ENCODE measurements around the gene ZFYVE26.

ZFYVE26 gene

DNA sequence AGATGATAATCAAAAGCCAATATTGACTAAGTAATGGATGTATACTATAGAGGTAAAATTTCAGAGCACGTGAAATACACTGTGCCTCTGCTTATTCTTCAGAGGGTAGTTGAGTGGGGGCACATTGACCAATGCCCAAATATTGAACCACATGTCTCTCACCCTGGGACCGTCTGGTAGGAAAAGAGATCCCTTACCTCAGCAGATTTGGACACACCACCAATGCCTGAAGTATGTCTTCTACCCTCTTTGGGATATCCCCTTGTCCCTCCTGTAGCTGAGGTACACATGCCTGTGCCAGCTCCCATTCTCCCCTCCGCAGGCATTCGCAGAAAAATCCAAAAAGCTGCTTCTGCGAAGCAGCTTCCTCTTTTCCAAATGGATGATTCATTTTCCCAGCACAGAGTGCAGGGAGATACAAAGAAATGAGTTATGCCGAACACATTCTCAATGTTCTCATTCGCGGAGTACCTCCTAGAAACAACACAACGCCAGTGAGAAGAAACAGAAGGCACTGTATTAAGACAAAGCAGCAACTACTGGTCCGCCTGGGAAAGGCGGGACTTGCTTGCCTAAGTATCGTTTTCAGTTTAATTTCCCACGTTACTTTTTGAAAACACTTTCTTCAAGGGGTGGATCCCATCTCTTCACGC, 691 bp downstream of the ZFYVE26 start:
- DNase-seq, result peak; percentile 5

DNA sequence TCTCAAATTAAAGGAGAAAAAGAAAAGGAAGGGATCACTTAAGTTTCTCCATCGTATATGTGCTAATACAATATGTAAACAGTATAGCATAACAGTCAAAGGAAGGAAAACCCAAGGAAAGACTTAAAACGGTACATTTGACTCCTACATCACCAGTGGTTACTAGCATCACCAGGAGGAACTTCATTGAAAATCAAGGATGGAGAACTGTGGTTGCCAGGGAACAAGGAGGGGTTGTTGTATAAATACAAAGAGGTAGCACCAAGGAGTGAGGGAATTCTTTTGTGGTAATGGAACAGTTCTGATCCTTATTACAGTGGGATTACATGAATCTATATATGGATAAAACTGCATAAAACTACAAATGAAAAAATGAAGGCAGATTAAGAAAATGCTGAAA, 1.6 kb downstream of the ZFYVE26 start:
- DNase-seq, result no peak

- DNase-seq, result no peak
Observed at GRCh38 chr14:67806246-67806645, 10.1 kb downstream of the ZFYVE26 start.

DNA sequence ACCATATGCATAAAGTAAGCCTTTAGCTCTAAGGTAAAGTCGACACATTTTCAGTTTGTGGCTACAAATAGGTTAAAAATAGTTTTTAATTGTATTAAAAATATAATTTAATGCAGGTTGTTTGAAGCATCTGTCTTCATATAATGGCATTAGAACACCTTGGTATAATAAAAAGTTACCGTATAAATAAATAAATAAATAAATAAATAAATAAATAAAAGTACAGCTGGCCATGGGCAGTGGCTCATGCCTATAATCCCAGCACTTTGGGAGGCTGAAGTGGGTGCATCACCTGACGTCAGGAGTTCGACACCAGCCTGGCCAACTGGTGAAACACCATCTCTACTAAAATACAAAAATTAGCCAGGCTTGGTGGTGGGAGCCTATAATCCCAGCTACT, 15.6 kb downstream of the ZFYVE26 start:
- no peak for DNase-seq

- no peak for DNase-seq
Observed at GRCh38 chr14:67798731-67799130, 17.7 kb downstream of the ZFYVE26 start.

DNA sequence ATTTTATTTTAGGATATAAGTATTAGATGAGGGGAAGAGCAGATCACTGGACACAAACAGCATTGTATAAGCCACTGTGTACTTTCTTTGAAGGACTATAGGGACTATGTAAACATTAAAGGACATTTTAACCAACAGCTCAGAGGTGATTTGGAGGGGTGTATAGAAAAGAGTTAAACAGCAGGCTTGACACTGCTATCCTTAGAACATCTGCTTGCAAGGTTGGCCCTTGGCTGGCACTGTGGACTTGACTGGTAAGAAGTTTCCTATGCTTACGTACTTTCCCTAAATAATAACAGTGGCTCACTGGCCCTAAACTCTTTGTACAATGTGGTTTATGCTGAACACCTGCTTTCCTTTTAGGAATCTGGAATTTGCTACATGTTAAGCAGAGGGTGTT, 28.7 kb downstream of the ZFYVE26 start:
- no peak for DNase-seq

DNA sequence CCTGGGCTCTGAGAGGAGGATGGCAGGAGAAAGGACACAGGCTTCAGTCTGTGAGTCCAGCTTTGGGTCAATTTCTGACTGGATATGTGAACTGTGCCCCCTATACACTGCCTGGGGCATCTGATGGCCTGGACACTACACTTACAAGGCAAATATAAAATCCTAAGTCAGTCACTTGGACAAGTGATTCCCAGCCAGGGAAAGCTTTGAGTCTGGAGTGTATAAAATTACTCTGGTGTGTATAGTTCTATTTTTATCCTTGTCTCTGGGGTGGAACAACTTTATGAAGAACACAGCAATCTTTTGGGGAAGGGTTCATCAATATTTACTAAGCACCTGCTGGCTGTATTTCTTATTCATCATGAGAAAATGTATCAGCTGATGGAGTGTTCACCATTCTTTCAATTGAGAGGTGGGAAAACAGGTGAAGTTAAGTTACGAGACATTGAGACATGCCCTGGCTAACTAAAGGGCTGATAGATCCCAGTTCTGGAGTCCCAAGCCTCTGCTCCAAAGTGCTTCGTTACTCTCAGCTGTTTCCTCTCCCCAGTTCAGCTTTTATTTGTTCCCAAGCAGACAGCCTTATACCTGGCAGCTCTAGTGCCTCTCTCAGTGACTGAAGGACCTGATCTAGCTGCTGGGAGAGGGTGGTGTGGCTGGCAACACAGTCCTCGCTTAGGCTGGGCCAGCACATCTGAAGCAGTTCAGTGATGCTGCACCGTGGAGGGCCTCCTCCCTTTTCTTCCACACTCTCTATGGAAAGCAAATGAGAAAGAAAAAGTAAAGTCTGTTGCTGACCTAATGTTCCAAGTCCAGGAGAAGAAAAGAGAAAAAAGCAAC, 30.9 kb downstream of the ZFYVE26 start:
- no peak for DNase-seq

- no peak for DNase-seq
Observed at GRCh38 chr14:67784244-67784823, 32.1 kb downstream of the ZFYVE26 start.

DNA sequence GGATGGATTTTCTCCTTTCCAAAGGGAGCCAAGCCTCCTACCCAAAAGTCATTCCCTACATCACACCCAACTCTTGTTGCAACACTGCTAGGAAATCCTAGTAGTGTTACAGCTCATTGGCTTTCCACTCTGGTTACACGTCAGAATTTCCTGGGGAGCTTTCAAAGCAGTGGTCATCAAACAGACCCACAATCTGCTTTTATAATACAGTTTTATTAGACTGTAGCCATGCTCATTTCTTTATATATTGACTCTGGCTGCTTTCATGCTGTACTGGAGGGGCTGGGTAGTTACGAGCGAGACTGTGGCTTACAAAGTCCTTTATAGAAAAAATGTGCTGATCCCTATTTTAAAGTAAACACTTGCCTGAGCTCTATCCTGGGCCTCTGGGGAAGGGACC, 34.3 kb downstream of the ZFYVE26 start:
- DNase-seq, result no peak

GRCh38 chr14:67778792-67779191, 37.6 kb downstream of the ZFYVE26 start:
- no peak for DNase-seq

DNA sequence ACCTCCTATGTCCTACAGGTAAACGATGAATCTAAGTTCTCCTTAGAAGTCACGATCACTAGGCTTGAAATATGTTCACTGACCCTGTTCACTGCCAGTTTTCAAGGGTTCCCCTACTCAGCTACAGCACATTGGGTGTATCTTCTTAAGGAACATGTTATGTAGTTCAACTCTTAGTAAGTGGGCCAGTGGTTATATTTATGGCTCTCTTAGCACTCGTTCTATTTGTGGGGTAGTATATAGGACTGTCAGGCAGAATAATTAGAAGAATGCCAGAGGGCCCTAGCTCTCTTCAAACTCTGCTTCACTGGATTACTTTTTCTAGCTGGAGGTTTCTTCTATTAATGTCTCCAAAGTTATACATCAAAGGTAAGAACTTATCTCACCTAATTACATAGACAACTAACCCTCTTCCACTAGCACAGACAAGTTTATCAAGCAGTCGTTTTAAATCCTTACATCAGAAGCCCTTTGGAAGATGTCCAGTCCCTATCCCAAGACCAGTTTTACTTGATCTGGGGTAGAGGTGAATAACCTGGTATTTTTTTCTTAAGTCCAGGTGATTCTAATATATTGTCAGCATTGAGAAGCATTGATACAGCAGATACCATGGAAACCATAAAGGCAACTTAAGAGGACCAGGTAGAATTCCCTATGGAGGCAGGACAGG, 39.6 kb downstream of the ZFYVE26 start:
- DNase-seq, result no peak

- DNase-seq, result no peak
Observed at GRCh38 chr14:67773844-67774377, 42.5 kb downstream of the ZFYVE26 start.

- no peak for DNase-seq
Observed at GRCh38 chr14:67768219-67768618, 48.2 kb downstream of the ZFYVE26 start.

DNA sequence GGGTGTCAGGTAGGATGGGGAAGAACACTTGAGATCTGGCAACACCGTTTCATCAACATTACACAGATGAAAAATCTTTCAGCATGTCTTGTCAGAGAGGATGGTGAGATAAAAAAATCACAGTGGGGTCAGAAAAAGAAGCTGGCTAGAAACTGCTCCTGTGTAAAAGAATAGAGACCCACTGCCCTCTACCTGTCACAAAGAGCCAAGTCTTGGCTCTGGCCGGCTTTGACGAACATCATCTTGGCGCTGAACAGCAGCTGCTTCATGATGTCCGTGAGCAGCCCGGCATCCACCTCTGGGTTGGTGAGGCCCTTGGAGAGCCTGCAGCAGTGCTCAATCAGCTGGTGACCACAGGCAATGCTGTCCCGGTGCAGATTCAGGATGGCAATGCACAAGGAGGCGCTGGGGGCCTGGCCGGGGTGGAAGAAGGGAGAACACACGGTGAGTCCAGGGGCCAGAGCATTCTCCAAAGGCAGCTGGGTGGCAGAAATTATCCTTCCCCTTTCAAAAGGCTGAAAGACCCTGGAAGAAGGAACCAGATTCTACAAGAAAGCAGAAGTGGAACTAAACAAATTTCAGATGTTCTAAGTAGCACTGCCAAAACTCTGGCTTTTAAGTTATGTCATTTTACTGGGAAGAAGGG, 50.2 kb downstream of the ZFYVE26 start:
- DNase-seq, result no peak

DNA sequence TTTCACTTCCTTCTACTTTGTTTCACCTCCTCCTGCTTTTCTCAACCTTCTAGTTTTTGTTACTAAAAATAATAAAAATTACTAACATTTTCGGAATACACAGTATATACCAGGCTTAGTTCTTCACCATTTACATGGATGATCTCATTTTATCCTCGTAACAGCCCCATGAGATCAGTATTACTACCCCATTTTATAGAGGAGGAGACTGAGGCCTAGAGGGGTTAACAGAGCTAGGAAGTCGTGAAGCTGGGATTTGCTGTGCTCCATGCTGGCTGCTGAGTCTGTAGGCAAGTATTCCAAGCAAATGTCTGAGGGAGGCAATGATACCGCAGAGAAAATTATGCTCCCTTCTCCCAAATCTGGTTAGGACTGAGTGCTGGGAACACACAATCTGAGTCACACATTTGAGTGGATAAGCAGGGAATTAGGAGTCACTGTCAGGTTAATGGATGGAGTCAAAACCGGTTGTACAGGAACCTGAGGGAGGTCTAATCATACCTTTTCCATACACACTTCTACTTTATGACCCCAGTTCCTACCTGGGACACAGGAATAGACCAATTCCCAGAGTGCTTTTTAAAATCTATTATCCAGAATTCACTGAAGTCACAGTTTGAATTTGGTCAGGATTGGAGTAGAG, 51.1 kb downstream of the ZFYVE26 start:
- DNase-seq, result no peak

DNA sequence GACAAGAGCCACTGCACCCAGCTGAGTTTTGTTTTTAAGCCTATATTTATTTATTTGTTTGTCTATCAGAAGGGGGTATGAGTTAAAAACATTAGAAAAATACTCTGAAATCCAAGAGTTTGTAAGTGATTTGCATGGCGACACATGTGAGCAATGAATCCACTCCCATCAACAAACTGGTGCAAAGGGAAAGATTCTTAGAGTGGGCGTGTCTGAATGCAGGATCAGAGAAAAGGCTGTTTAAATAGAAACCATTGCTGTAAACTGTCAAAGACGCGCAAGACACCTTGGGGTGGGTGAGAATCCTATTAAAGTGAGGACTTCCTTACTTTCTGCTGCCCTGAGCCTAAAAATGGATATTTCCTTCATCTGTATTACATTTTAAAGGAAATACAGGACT, 51.9 kb downstream of the ZFYVE26 start:
- no peak for DNase-seq

- DNase-seq, result no peak
Observed at GRCh38 chr14:67763158-67763822, 53.1 kb downstream of the ZFYVE26 start.

DNA sequence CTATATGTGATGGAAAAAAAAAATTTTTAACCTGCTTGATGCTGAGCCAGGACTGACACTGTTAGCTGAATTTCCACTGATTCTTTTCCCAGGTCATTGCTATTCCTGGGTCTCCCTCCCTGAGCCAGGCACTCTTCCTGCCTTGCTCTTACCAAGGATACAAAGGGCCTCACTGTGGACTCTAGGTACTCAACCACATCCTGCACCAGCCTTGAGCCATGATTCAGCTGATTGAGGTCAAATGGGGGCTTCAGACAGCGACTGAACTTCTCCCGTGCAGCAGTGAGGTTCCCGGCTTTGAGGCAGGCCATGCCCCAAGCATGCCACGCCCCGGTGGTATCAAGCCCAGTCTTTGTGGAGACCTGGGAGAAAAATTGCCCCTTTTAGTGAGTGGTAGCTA, 54.3 kb downstream of the ZFYVE26 start:
- DNase-seq, result no peak

GRCh38 chr14:67759916-67760315, 56.5 kb downstream of the ZFYVE26 start:
- no peak for DNase-seq

- no peak for DNase-seq
Observed at GRCh38 chr14:67757175-67757574, 59.2 kb downstream of the ZFYVE26 start.

DNA sequence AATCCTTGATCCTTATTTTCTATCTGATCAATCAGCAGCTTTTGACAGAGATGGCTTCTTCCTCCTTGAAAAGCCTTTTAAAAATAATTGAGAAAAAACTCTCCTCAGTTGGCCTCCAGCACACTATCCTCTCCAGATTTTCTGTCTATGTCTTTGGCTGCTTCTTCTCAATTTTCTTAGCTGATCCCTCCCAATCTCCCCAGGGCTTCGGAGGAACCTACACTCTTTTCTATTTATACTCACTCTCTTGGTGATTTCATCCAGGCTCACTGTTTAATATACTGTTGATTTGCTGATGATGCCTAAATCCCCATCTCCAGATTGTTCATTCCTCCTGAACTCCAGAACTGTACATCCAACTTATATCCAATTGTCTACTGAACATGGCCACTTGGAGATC, 59.9 kb downstream of the ZFYVE26 start:
- DNase-seq, result no peak

Measured in fibroblast of upper back skin (primary cell).